ENCODE results near the gene PRG3. TPM values are rescaled to one million over a fixed set of nuclear protein-coding genes. Genes with fewer than 3 reads are reported as not detected.

The PRG3 gene
- total RNA-seq, 4 donors from 2014 or later = not detected

- Histone ChIP-seq H3K27ac (replicated peaks in 1 of 4) (no peak overlapping the region), H3K4me1 (peaks cover 3 to 15% (median 10%) of the 10 kb centered on the region in 4 donors)
- 21% methylated on average over 11 of the region's 11 CpGs for WGBS
Measured at GRCh38 chr11:57345555-57346211, 35.3 kb downstream of the PRG3 start.

GRCh38 chr11:57344826-57345225, 36.1 kb downstream of the PRG3 start:
- no peak for TF ChIP-seq POLR2A (IDR thresholded peaks at IDR 0.05; ENCODE audit: low read depth)
- TF ChIP-seq EP300 (IDR thresholded peaks at IDR 0.05) = no peak
- no peak for TF ChIP-seq POLR2AphosphoS5 (IDR thresholded peaks at IDR 0.05)
- no peak for TF ChIP-seq CTCF (IDR thresholded peaks at IDR 0.05)
- Histone ChIP-seq H3K9me3 (no peaks in the 10 kb centered on the region), H3K4me1 (peaks cover 3 to 18% (median 12%) of the 10 kb centered on the region in 4 donors), H3K27me3 (no peaks in the 10 kb centered on the region), H3K4me3 (no peak overlapping the region), H3K27ac (replicated peaks in 1 of 4) (no peak overlapping the region), H3K36me3 (no peaks in the 10 kb centered on the region)
- DNase-seq (ENCODE audit: extremely low spot score) = no peak
- intact Hi-C loops (cut with DNase I) = loop anchor here (5.0 to 10.0 kb wide), 4 partner anchors 110 to 300 kb away; partner anchors contain the start of gene YPEL4
- 82% methylated on average over 10 of the region's 10 CpGs for WGBS

More at GRCh38 chr11:57345555-57346211, 35.3 kb downstream of the PRG3 start:
- intact Hi-C loops (cut with DNase I) = loop anchor here (5.0 to 10.0 kb wide), 4 partner anchors 109 to 299 kb away; partner anchors contain the start of gene YPEL4
- Histone ChIP-seq H3K9me3 (no peaks in the 10 kb centered on the region), H3K36me3 (no peaks in the 10 kb centered on the region), H3K27me3 (no peaks in the 10 kb centered on the region), H3K4me3 (no peak overlapping the region)
- DNase-seq (ENCODE audit: extremely low spot score) = no peak
- TF ChIP-seq POLR2A (IDR thresholded peaks at IDR 0.05; ENCODE audit: low read depth) = no peak
- TF ChIP-seq POLR2AphosphoS5 (IDR thresholded peaks at IDR 0.05) = no peak
- TF ChIP-seq CTCF (IDR thresholded peaks at IDR 0.05) = peak; percentile 58 to 88 (median 82)
- TF ChIP-seq EP300 (IDR thresholded peaks at IDR 0.05) = no peak

GRCh38 chr11:57343825-57344224, 37.1 kb downstream of the PRG3 start:
- no peak for DNase-seq (ENCODE audit: extremely low spot score)
- Histone ChIP-seq H3K4me3 (no peak overlapping the region), H3K36me3 (no peaks in the 10 kb centered on the region), H3K4me1 (peaks cover 0 to 17% (median 9%) of the 10 kb centered on the region in 4 donors), H3K9me3 (no peaks in the 10 kb centered on the region), H3K27me3 (no peaks in the 10 kb centered on the region), H3K27ac (replicated peaks in 1 of 4) (no peak overlapping the region)
- no peak for TF ChIP-seq POLR2A (IDR thresholded peaks at IDR 0.05; ENCODE audit: low read depth)
- TF ChIP-seq POLR2AphosphoS5 (IDR thresholded peaks at IDR 0.05) = no peak
- TF ChIP-seq CTCF (IDR thresholded peaks at IDR 0.05) = no peak
- TF ChIP-seq EP300 (IDR thresholded peaks at IDR 0.05) = no peak
- 81% methylated on average over 7 of the region's 7 CpGs for WGBS
- intact Hi-C loops (cut with DNase I) = loop anchor here (10.0 kb wide), 2 partner anchors 111 to 301 kb away; partner anchors contain the start of gene YPEL4

- no peak for TF ChIP-seq EP300 (IDR thresholded peaks at IDR 0.05)
- no peak for TF ChIP-seq CTCF (IDR thresholded peaks at IDR 0.05)
- no peak for TF ChIP-seq POLR2AphosphoS5 (IDR thresholded peaks at IDR 0.05)
- TF ChIP-seq POLR2A (IDR thresholded peaks at IDR 0.05; ENCODE audit: low read depth) = no peak
- peaks cover 0 to 17% (median 9%) of the 10 kb centered on the region in 4 donors for H3K4me1 ChIP-seq
- H3K36me3 ChIP-seq = no peaks in the 10 kb centered on the region
- no peaks in the 10 kb centered on the region for H3K9me3 ChIP-seq
- no peak overlapping the region for H3K27ac ChIP-seq (replicated peaks in 1 of 4)
- intact Hi-C loops (cut with DNase I) = loop anchor here (10.0 kb wide), 2 partner anchors 112 to 302 kb away; partner anchors contain the start of gene YPEL4
- no peaks in the 10 kb centered on the region for H3K27me3 ChIP-seq
- H3K4me3 ChIP-seq = no peak overlapping the region
- WGBS = 65% methylated on average over 11 of the region's 11 CpGs
- DNase-seq (ENCODE audit: extremely low spot score) = no peak
Measured at GRCh38 chr11:57342702-57343101, 38.2 kb downstream of the PRG3 start.

Measured in esophagus muscularis mucosa (tissue), 4 donors.